Small intestine (tissue), 7 donors: ENCODE data around the gene CCNQ. TPM values are rescaled to one million over a fixed set of nuclear protein-coding genes. Genes with fewer than 3 reads are reported as not detected.

ENCODE experiments used
- DNase-seq, 2 donors: peaks; one replicate each; pipeline versions ENCODE4 v3.0.0 to v3.0.0-alpha.2; 2013
- FAIRE-seq: peaks from 2 replicates; lab custom pipeline; 2012; peaks lifted over from hg19 to GRCh38; lab: Jason Lieb, UNC
- H3K27ac ChIP-seq, 3 donors: one replicate each; pipeline ENCODE4 v1.5.1; 2013; ENCODE audit warnings: low read length in 2 of 3, mild to moderate bottlenecking in 2 of 3, control low read depth in 1 of 3, inconsistent platforms in 1 of 3, low read depth in 1 of 3, moderate library complexity in 1 of 3
- H3K27me3 ChIP-seq, 3 donors: one replicate each; pipeline ENCODE4 v1.6.1; 2013; ENCODE audit warnings: low read length in 3 of 3, inconsistent platforms in 1 of 3; ENCODE audit not compliant: control insufficient read depth in 3 of 3, insufficient read depth in 3 of 3
- H3K36me3 ChIP-seq, 3 donors: one replicate each; pipeline ENCODE4 v1.6.1; 2013; ENCODE audit warnings: low read length in 3 of 3, inconsistent platforms in 1 of 3, low read depth in 1 of 3, mild to moderate bottlenecking in 1 of 3, moderate library complexity in 1 of 3; ENCODE audit not compliant: control insufficient read depth in 3 of 3, insufficient read depth in 2 of 3
- H3K4me1 ChIP-seq, 3 donors: one replicate each; pipeline ENCODE4 v1.6.1; 2013; ENCODE audit warnings: low read length in 2 of 3, inconsistent platforms in 1 of 3, low read depth in 1 of 3, mild to moderate bottlenecking in 1 of 3, moderate library complexity in 1 of 3; ENCODE audit not compliant: control insufficient read depth in 3 of 3, insufficient read depth in 2 of 3
- H3K4me3 ChIP-seq, 3 donors: one replicate each; pipeline ENCODE4 v1.5.1; 2013; ENCODE audit warnings: low read length in 3 of 3, control low read depth in 1 of 3, inconsistent platforms in 1 of 3, low read depth in 1 of 3, mild to moderate bottlenecking in 1 of 3, moderate library complexity in 1 of 3
- H3K9me3 ChIP-seq, 2 donors: one replicate each; pipeline ENCODE4 v1.6.1; 2013; ENCODE audit warnings: low read depth in 1 of 2, low read length in 1 of 2; ENCODE audit not compliant: control insufficient read depth in 2 of 2, insufficient read depth in 1 of 2
- WGBS, 3 donors: extraction: QIAGEN DNeasy Blood & Tissue Kit; methylation state at CpG; one replicate each; pipeline ENCODE4 v1.1.7; 2013; 5-methylcytosine and 5-hydroxymethylcytosine counted together
- polyA plus RNA-seq, 4 donors: library from polyadenylated mRNA; stranded (reverse) in 3 of 4; unstranded in 1 of 4; fragments of 200-250 nt in 3 of 4; fragments of 120-200 nt in 1 of 4; gene quantifications; one replicate each; pipeline versions ENCODE4 v1.2.1 to v1.2.3, GENCODE V29; 2013
- donor health status: healthy with polysubstance abuse.
- donor health status: control.
- donor health status: control.
- donor health status: Bipolar disorder and iron deficiency.
- donor health status: healthy.

The CCNQ gene
- polyA plus RNA-seq, 4 donors: 14.9 to 41.9 (median 34.4) TPM

GRCh38 chrX:153571534-153571908, 27.4 kb downstream of the CCNQ start:
- WGBS, 3 donors: 75 to 86% (median 80%) methylated on average over 6 of the region's 6 CpGs
- H3K4me1 ChIP-seq: peaks cover 0 to 3% (median 0%) of the 10 kb centered on the region in 3 donors
- no peaks in the 10 kb centered on the region for H3K9me3 ChIP-seq
- no peaks in the 10 kb centered on the region for H3K27me3 ChIP-seq
- no peak overlapping the region for H3K27ac ChIP-seq
- no peaks in the 10 kb centered on the region for H3K36me3 ChIP-seq
- DNase-seq (no peak), FAIRE-seq (no peak)
- H3K4me3 ChIP-seq: no peak overlapping the region

DNA sequence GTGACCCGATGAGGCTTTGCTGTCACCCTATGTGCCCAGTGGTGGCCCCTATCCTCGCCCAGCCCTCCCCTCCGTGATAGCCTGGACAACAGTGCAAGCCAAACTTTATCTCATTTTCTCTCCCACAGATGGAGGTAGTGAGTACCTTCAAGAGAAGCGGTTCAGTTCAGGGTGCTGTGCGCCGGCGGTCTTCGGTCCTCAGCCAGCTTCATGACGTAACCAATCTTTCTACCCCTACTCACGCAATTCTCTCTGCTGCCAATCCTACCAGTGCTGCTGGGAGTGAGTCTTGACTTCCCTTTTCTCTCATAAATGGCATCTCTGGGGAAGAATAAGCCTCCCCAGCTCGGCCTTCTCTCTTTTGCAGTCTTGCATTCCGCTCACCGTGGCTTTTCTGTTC, 29.5 kb downstream of the CCNQ start:
- no peak for DNase-seq
- no peak overlapping the region for H3K27ac ChIP-seq

GRCh38 chrX:153568451-153569011, 30.4 kb downstream of the CCNQ start:
- FAIRE-seq: no peak
- 75 to 81% (median 79%) methylated on average over 17 to 21 of the region's 21 CpGs for WGBS, 3 donors

More for the DNA sequence above, 29.5 kb downstream of the CCNQ start:
- FAIRE-seq: no peak
- WGBS, 3 donors: 89 to 92% (median 92%) methylated on average over 13 of the region's 13 CpGs
- Histone ChIP-seq H3K4me3 (no peak overlapping the region), H3K4me1 (no peaks in the 10 kb centered on the region), H3K9me3 (no peaks in the 10 kb centered on the region), H3K36me3 (no peaks in the 10 kb centered on the region), H3K27me3 (no peaks in the 10 kb centered on the region)

DNA sequence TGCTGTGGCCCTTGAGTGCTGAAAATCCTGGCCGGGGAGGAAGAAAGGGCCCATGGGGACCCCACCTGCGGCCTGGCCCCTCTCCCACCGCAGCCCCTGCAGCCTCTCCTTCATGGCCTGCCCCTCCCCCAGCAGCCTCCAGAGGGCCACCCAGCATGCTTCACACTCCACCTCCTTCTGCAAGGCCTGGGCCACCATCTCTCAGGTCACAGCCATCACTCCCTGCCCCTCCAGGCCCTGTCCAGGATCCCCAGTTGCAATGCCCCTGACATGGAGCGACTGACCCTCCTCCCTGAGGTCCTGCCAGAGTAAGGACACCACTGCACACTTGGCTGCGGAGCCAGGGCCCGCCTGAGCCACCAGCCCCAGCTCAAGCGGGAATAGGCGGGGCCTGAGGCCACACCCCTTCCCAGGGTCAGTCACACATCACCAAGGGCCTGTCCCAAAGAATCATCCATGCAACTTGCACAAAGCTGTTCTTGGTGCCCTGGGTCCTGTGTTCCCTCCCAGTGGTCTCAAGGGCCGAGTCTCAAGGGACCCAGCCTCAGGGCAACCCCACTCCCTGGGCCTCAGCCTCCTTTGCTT, 32.9 kb downstream of the CCNQ start:
- Histone ChIP-seq H3K27ac (no peak overlapping the region), H3K4me1 (no peaks in the 10 kb centered on the region), H3K9me3 (no peaks in the 10 kb centered on the region), H3K36me3 (no peaks in the 10 kb centered on the region), H3K4me3 (no peak overlapping the region), H3K27me3 (no peaks in the 10 kb centered on the region)
- DNase-seq (no peak), FAIRE-seq (no peak)
- 53 to 70% (median 62%) methylated on average over 5 to 9 of the region's 9 CpGs for WGBS, 3 donors

More at GRCh38 chrX:153568451-153569011, 30.4 kb downstream of the CCNQ start:
- Histone ChIP-seq H3K27me3 (no peaks in the 10 kb centered on the region), H3K27ac (no peak overlapping the region), H3K36me3 (no peaks in the 10 kb centered on the region), H3K4me3 (no peak overlapping the region), H3K4me1 (no peaks in the 10 kb centered on the region), H3K9me3 (no peaks in the 10 kb centered on the region)
- no peak for DNase-seq

- no peaks in the 10 kb centered on the region for H3K36me3 ChIP-seq
- DNase-seq (no peak), FAIRE-seq (no peak)
- no peaks in the 10 kb centered on the region for H3K27me3 ChIP-seq
- H3K9me3 ChIP-seq: no peaks in the 10 kb centered on the region
- no peak overlapping the region for H3K4me3 ChIP-seq
- WGBS, 3 donors: 74 to 79% (median 75%) methylated on average over 14 of the region's 14 CpGs
- no peak overlapping the region for H3K27ac ChIP-seq
- no peaks in the 10 kb centered on the region for H3K4me1 ChIP-seq
These were observed 34.8 kb downstream of the CCNQ start for GRCh38 chrX:153564047-153564606.

DNA sequence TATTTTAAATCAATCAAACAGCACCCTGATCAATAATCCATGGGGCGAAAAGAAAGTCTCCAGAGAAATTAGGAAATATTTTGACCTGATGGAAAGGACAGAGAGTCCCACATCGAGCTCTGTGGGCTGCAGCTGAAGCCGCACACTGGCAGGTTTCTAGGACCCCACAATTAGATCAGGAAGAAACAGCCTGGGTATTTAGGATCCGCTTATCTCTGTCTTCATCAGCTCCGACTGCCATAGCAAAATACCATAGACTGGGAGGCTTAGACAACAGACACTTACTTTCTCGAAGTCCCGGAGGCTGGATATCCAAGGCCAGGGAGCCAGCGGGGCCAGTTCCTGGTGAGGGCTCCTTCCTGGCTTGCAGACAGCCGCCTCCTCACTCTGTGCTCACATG, 36.4 kb downstream of the CCNQ start:
- WGBS, 3 donors: 90 to 92% (median 90%) methylated on average over 9 of the region's 9 CpGs

DNA sequence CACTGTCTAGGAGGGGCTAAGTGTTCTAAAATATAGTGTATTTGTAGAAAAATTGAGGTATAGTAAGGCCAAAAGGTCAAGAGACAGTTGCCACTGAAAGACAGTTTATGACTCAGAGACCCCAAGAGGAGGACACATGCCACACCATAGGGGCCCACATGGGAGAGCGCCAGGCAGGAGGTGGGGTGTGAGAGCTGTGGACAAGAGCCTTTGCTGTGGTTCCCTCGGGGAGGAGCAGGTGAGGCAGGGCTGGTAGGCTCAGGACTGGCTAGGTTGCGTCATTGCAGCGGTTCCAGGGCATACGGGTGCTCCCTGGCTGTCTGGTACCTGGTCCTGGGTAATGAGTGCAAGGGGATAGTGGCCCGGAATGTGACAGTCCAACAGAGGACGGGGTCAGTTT, 37.6 kb downstream of the CCNQ start:
- DNase-seq: no peak
- Histone ChIP-seq H3K36me3 (no peaks in the 10 kb centered on the region), H3K27ac (no peak overlapping the region)

More for the DNA sequence above, 36.4 kb downstream of the CCNQ start:
- FAIRE-seq (no peak), DNase-seq (no peak)
- Histone ChIP-seq H3K9me3 (no peaks in the 10 kb centered on the region), H3K27ac (no peak overlapping the region), H3K36me3 (no peaks in the 10 kb centered on the region), H3K4me1 (no peaks in the 10 kb centered on the region), H3K4me3 (no peak overlapping the region), H3K27me3 (no peaks in the 10 kb centered on the region)

GRCh38 chrX:153560466-153560865, 38.5 kb downstream of the CCNQ start:
- Histone ChIP-seq H3K9me3 (no peaks in the 10 kb centered on the region), H3K27me3 (no peaks in the 10 kb centered on the region), H3K27ac (no peak overlapping the region), H3K4me1 (no peaks in the 10 kb centered on the region), H3K36me3 (no peaks in the 10 kb centered on the region), H3K4me3 (no peak overlapping the region)
- FAIRE-seq (no peak), DNase-seq (no peak)
- WGBS, 3 donors: 90 to 92% (median 91%) methylated on average over 21 to 22 of the region's 22 CpGs

More for the DNA sequence above, 37.6 kb downstream of the CCNQ start:
- 71 to 85% (median 76%) methylated on average over 7 of the region's 7 CpGs for WGBS, 3 donors
- FAIRE-seq: no peak
- H3K9me3 ChIP-seq: no peaks in the 10 kb centered on the region
- no peak overlapping the region for H3K4me3 ChIP-seq
- no peaks in the 10 kb centered on the region for H3K27me3 ChIP-seq
- no peaks in the 10 kb centered on the region for H3K4me1 ChIP-seq
